Chondrocyte (in vitro differentiated cells): ENCODE data around the gene S100A10. TPM values are rescaled to one million over a fixed set of nuclear protein-coding genes. Genes with fewer than 3 reads are reported as not detected.

Source experiments
- DNase-seq: peaks from one replicate; pipeline ENCODE4 v3.0.0; 2021; ENCODE audit warnings: mixed read lengths, low spot score
- H3K27ac Mint-ChIP-seq: one replicate; pipeline ENCODE4 v1.8.0; 2021; ENCODE audit warnings: mild to moderate bottlenecking, moderate library complexity, mixed read lengths; ENCODE audit not compliant: unreplicated experiment
- H3K27me3 Mint-ChIP-seq: 2 replicates; pipeline ENCODE4 v1.8.0; 2021; ENCODE audit warnings: low read depth, mixed read lengths
- H3K36me3 Mint-ChIP-seq: 2 replicates; pipeline ENCODE4 v1.8.0; 2021; ENCODE audit warnings: low read depth, mixed read lengths
- H3K4me1 Mint-ChIP-seq: 2 replicates; pipeline ENCODE4 v1.8.0; 2021; ENCODE audit warnings: low read depth, mild to moderate bottlenecking, mixed read lengths
- H3K4me3 Mint-ChIP-seq: one replicate; pipeline ENCODE4 v1.8.0; 2021; ENCODE audit warnings: mild to moderate bottlenecking, moderate library complexity, mixed read lengths; ENCODE audit not compliant: unreplicated experiment
- H3K9me3 Mint-ChIP-seq: 2 replicates; pipeline ENCODE4 v1.8.0; 2021; ENCODE audit warnings: low read depth, mixed read lengths
- total RNA-seq: library from RNA; stranded (reverse); gene quantifications from 3 replicates; pipeline ENCODE4 v1.2.1, GENCODE V29; 2021
- TF ChIP-seq, protein P1 (sequence below): fragments of 200-600 bp; sonication (generic); IDR thresholded peaks from 2 replicates; pipeline ENCODE4 v1.5.0; 2021; ENCODE audit warnings: antibody characterized with exemption, mild to moderate bottlenecking, moderate library complexity

Gene S100A10
- total RNA-seq, 1 donor from 2014 or later, result 560 TPM

GRCh38 chr1:151998611-151999362 lies 5.1 kb upstream of the S100A10 start:
- Mint-ChIP-seq H3K36me3 (no peaks in the 10 kb centered on the region), H3K4me3 (no peak overlapping the region), H3K27me3 (peaks cover 9% of the 10 kb centered on the region), H3K9me3 (no peaks in the 10 kb centered on the region), H3K4me1 (peaks cover 22% of the 10 kb centered on the region), H3K27ac (no peak overlapping the region)
- DNase-seq, result no peak
- TF ChIP-seq, protein P1, sequence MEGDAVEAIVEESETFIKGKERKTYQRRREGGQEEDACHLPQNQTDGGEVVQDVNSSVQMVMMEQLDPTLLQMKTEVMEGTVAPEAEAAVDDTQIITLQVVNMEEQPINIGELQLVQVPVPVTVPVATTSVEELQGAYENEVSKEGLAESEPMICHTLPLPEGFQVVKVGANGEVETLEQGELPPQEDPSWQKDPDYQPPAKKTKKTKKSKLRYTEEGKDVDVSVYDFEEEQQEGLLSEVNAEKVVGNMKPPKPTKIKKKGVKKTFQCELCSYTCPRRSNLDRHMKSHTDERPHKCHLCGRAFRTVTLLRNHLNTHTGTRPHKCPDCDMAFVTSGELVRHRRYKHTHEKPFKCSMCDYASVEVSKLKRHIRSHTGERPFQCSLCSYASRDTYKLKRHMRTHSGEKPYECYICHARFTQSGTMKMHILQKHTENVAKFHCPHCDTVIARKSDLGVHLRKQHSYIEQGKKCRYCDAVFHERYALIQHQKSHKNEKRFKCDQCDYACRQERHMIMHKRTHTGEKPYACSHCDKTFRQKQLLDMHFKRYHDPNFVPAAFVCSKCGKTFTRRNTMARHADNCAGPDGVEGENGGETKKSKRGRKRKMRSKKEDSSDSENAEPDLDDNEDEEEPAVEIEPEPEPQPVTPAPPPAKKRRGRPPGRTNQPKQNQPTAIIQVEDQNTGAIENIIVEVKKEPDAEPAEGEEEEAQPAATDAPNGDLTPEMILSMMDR, result no peak

DNA sequence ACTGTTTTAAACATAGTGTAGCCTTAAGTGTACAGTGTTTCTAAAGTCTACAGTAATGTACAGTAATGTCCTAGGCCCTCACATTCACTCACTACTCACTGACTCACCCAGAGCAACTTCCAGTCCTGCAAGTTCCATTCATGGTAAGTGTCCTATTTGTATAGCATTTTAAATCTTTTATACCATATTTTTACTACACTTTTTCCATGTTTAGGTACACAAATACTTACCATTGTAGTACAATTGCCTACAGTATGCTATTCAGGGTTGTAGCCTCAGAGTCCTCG lies 3.6 kb upstream of the S100A10 start:
- H3K27ac Mint-ChIP-seq, result no peak overlapping the region
- TF ChIP-seq, protein P1, result no peak
- H3K4me1 Mint-ChIP-seq, result peaks cover 28% of the 10 kb centered on the region

DNA sequence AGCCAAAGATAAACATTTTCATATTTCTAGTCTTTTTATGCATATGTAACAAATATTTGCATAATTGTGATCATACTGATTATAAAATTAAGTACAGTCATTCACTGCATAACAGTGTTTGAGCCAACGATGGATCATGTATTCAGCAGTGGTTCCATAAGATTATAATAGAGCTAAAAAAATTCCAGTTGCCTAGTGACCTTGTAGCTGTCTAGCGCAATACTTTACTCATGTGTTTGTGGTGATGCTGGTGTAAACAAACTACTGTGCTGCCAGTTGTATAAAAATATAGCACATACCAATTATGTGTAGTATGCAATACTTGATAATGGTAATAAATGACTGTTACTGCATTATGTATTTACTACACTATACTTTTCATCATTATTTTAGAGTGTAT lies 2.1 kb upstream of the S100A10 start:
- Mint-ChIP-seq H3K9me3 (no peaks in the 10 kb centered on the region), H3K27ac (no peak overlapping the region), H3K36me3 (no peaks in the 10 kb centered on the region), H3K27me3 (no peaks in the 10 kb centered on the region), H3K4me3 (no peak overlapping the region), H3K4me1 (peaks cover 38% of the 10 kb centered on the region)
- TF ChIP-seq, protein P1, result no peak
- DNase-seq, result no peak

More for the DNA sequence above, 3.6 kb upstream of the S100A10 start:
- Mint-ChIP-seq H3K4me3 (no peak overlapping the region), H3K36me3 (no peaks in the 10 kb centered on the region), H3K27me3 (no peaks in the 10 kb centered on the region), H3K9me3 (no peaks in the 10 kb centered on the region)
- no peak for DNase-seq

- TF ChIP-seq, protein P1, result no peak
- Mint-ChIP-seq H3K36me3 (no peaks in the 10 kb centered on the region), H3K27ac (peak overlapping the region; percentile 97), H3K9me3 (no peaks in the 10 kb centered on the region), H3K4me3 (peak overlapping the region; percentile 19), H3K27me3 (no peaks in the 10 kb centered on the region), H3K4me1 (peaks cover 46% of the 10 kb centered on the region)
- DNase-seq, result no peak
Measured at GRCh38 chr1:151994956-151995355, 1.3 kb upstream of the S100A10 start.

GRCh38 chr1:151993084-151993733 lies 450 bp downstream of the S100A10 start:
- Mint-ChIP-seq H3K4me3 (peak overlapping the region; percentile 88), H3K27ac (peak overlapping the region; percentile 99), H3K36me3 (no peaks in the 10 kb centered on the region), H3K9me3 (no peaks in the 10 kb centered on the region), H3K27me3 (no peaks in the 10 kb centered on the region), H3K4me1 (peaks cover 60% of the 10 kb centered on the region)
- no peak for DNase-seq
- TF ChIP-seq, protein P1, result peak; percentile 20
